ENCODE data around the gene PDCD1.
"Not testable (repeated sequence)": the region's sequence is repeated elsewhere in the genome, so short reads cannot be mapped to it uniquely, and the experiment has no call there.

Gene PDCD1

GRCh38 chr2:241850544-241851324, 8.0 kb downstream of the PDCD1 start:
- no peak for DNase-seq

- no peak for DNase-seq
These were observed 8.8 kb downstream of the PDCD1 start for GRCh38 chr2:241849616-241850543.

- peak; percentile 20 for DNase-seq
These were observed 9.7 kb downstream of the PDCD1 start for GRCh38 chr2:241848761-241849615.

GRCh38 chr2:241846406-241846805, 12.3 kb downstream of the PDCD1 start:
- DNase-seq: no peak

- DNase-seq: no peak
These were observed 13.7 kb downstream of the PDCD1 start for GRCh38 chr2:241844831-241845578.

- peak; percentile 50 for DNase-seq
These were observed 14.5 kb downstream of the PDCD1 start for GRCh38 chr2:241844066-241844728.

- DNase-seq: no peak
These were observed 15.2 kb downstream of the PDCD1 start for GRCh38 chr2:241843321-241844065.

GRCh38 chr2:241842620-241843211, 16.0 kb downstream of the PDCD1 start:
- no peak for DNase-seq

- DNase-seq: no peak
These were observed 16.7 kb downstream of the PDCD1 start for GRCh38 chr2:241842067-241842415.

- DNase-seq: no peak
These were observed 17.3 kb downstream of the PDCD1 start for GRCh38 chr2:241841181-241842066.

- DNase-seq: no peak
These were observed 21.3 kb downstream of the PDCD1 start for GRCh38 chr2:241837197-241837965.

- no peak for DNase-seq
These were observed 22.4 kb downstream of the PDCD1 start for GRCh38 chr2:241836292-241836691.

GRCh38 chr2:241835611-241836010, 23.1 kb downstream of the PDCD1 start:
- DNase-seq: no peak

GRCh38 chr2:241834527-241835210, 24.0 kb downstream of the PDCD1 start:
- no peak for DNase-seq

- DNase-seq: not testable (repeated sequence)
These were observed 24.8 kb downstream of the PDCD1 start for GRCh38 chr2:241833756-241834526.

- no peak for DNase-seq
These were observed 25.5 kb downstream of the PDCD1 start for GRCh38 chr2:241833101-241833663.

- DNase-seq: no peak
These were observed 31.3 kb downstream of the PDCD1 start for GRCh38 chr2:241827394-241827793.

Data from NCI-H69 (cell line).